GM18907 (cell line): ENCODE measurements around the gene KCNIP3.

Experiments used
- ATAC-seq: cut with Tn5 transposase; IDR thresholded peaks from one replicate; pipeline ENCODE4 v1.9.1; 2021; ENCODE audit warnings: mild to moderate bottlenecking, moderate library complexity; ENCODE audit not compliant: unreplicated experiment

Gene KCNIP3

GRCh38 chr2:95312543-95313201 is 15.5 kb downstream of the KCNIP3 start:
- ATAC-seq, result no peak

GRCh38 chr2:95313296-95314131 is 16.4 kb downstream of the KCNIP3 start:
- ATAC-seq, result no peak

GRCh38 chr2:95314598-95314963 is 17.4 kb downstream of the KCNIP3 start:
- ATAC-seq, result no peak

DNA sequence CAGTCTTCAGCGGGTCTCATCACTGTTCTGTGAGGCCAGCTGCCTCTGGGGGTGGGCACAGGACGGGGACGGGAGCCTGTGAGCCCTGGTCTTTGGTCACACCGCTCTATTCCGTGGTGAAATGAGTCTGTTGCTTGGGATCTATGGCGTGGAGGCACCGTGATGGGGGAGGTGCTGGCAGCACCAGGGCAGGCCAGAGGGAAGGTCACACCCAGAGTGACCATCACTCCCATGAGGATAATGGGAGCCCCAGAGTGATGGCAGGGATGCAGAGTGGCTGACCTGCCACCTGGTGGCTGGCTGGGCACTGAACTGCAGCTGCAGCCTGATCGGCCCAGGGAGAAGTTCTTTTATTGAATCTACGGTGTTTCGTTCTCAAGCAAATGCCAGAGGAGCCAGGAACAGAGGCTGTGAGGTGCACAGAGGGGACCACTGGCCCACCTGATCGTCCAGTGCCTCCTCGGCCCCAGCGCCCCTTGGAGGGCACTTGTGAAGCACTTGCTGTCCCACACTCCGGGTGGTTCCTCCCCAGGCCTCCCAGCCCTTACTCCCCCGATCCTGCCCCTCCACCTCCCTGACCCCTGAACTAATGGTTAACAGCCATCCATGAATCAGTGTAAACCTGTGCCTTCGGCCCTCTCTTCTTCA is 17.9 kb downstream of the KCNIP3 start:
- no peak for ATAC-seq

DNA sequence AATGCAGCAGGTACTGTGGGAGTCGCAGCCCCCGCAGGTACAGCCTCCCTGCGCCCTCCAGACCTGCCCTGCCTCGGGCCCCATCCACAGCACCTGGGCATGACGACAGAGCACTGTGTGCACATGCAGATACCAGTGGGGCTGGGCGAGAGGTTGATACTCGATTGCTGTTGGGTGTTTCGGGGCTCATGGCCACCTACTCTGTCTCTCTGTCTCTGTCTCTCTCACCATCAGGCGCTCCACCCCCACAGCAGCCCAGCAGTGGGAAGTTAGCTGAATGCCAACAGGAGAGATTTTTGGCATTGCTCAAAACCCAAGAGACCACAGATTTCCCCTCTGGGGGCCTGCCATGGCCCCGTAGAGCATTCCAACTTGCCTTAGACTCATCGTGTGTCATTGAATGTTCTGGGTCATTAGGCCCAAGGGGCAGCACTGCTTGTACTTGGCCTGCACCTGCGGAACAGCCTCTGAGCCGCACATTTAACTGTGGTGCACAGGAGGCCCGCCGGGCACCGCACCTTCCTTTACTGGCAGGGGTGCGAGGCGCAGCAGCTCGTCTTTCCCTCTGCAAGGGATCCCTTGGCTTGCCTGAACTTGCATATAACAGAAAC is 18.8 kb downstream of the KCNIP3 start:
- no peak for ATAC-seq

DNA sequence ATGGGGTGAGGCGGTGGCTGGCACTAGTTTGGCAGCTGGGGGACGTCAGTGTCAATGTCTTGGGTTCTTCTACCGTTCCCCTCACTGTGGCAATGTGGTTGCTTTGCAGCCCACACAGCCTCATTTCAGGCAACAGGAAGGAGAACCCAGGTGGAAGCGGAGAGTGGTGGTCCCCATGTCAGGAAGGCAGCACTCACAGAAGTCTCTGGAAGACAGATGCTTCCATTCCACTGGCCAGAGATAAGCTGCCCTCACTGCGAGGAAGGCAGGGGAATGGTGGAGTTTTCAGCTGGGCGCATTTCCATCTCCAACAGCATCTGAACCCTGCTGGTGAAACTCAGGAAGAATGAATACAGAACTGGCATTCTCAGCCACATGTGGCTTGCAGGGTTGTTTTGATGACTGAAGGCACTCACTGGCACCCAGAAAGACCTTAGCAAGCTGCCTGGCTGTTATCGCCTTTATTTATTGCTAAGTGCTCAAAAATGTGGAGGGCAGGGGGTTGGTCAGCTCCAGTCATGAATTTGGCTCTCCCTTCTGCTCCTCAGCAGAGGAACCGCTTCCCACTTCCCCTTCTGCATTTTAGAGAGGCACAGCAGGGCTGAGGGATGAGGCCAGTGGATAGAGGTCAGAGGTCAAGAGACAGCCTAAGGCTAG is 19.4 kb downstream of the KCNIP3 start:
- no peak for ATAC-seq

DNA sequence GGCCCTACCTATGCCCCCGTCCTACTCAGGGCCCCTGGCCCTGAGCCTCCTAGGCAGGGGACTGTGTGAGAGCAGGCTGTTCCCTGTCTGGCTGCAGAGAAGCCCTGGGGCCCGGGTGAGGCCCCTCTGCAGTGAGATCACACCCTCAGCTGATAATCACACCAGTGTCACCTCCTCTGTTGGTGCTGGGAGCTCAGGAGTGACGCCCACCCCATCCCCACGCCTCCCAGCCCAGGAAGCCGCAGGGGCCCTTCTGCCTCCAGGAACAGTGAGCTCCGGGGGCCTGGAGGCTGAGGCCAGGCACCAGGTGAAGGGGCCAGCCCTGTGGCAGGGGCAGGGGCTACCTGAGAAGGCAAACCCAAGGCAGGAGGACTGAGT is 20.0 kb downstream of the KCNIP3 start:
- ATAC-seq, result no peak

- ATAC-seq, result no peak
Measured at GRCh38 chr2:95317665-95318425, 20.7 kb downstream of the KCNIP3 start.

DNA sequence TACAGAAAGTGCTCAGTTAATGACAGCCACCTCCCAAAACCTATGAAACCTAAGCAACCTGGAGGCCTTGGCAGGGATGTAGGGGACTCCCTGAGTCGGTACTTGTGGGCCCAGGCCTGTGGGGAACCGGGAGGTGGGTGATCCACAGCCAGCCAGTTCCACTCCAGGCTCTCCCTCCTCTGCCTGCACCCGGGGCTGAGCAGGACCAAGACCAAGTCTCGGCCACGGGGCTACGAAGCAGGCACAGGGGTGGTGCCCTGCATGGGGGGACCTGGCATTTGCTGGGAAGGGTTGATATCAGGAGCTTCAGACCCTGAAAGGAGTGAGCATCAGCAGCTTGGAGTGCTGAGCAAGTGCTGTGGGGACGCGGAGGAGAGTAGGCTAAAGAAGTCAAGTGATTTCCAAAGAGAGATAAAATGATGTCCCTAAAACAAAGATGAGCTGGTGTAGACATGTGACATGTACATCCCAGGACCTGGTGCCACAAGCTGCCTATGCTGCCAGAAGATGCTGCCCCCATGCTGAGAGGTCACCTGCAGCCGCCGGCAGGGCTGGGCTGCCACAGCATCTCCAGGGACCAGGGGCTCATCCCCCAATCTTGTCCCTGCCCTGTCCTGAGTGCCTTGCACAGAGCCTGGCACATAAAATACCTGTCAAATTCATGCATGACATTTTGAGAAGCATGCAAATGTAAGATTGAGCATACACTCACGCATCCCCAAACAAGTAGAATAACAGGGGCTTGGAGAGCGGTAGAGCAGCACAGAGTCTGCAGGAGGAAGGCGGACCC is 21.5 kb downstream of the KCNIP3 start:
- ATAC-seq, result no peak

GRCh38 chr2:95319481-95320343 is 22.6 kb downstream of the KCNIP3 start:
- ATAC-seq, result no peak

DNA sequence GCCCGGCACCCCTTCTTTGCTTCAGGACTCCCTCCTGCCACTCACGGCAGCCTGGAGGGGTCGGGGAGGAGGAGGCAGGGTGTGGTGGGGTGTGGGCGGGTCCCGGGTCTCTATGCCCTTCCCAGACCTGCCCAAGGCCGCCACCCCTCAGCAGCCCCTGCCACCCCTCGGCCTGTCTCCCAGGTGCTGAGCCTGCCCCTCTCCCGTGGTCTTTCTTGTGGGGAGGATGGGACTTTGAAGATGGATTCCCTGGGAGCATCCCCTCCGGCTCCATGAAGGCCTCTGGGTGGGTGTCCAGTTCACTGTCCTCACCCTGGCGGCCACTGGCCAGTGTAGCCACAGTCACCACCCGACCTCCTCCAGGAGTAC is 23.2 kb downstream of the KCNIP3 start:
- ATAC-seq, result no peak

GRCh38 chr2:95320986-95321767 is 24.0 kb downstream of the KCNIP3 start:
- no peak for ATAC-seq

DNA sequence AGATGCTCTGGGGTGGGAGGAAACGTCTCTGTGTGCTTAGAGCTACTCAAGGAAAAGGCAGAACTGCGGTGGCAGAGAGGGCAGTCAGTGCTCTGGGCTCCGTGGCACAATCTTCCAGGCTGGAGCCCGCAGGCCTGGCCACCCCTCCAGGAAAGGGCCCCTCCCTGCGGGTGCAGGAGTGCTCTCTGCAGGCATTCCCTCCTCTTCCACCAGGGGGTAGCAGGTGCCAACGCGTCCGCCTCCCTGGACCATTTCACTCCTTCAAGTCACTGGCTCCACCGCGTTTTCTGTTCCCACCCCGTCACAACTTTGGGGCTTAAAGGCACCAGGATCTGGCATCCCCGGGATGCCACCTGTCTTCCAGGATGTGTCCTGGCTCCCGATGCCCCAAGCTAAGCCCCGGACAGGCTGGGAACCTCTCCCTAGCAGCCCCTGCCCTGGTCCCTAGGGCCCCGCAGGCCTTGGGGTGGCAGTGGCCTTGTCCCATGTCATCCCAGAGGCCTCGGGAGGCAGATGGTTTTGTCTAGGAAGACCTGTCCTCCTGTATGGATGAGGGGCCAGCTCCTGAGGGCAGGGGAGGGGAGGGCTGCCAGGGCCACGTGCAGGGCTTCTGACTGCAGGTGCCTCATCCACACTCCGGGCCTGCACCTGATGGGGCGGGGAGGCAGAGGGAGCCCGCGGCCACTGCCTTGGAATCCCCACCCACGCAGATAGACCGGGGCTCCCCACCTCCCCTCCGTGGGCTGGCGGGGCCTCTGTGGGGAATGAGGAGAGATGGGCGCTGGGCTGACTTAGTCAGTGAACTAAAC is 26.4 kb downstream of the KCNIP3 start:
- ATAC-seq, result no peak

GRCh38 chr2:95325026-95325425 is 27.9 kb downstream of the KCNIP3 start:
- ATAC-seq, result no peak

GRCh38 chr2:95325590-95326432 is 28.7 kb downstream of the KCNIP3 start:
- no peak for ATAC-seq

- no peak for ATAC-seq
Measured at GRCh38 chr2:95326433-95327140, 29.4 kb downstream of the KCNIP3 start.
